Parathyroid adenoma (tissue), 2 donors: ENCODE measurements around the gene MUC22.

Experiments used
- H2AFZ ChIP-seq: fragments of 300-600 bp; sonication (generic); one replicate; pipeline ENCODE4 v1.7.0; 2017; ENCODE audit warnings: antibody characterized with exemption, mild to moderate bottlenecking
- H3K27ac ChIP-seq: fragments of 300-600 bp; sonication (generic); one replicate; pipeline ENCODE4 v1.7.0; 2017
- H3K27me3 ChIP-seq: fragments of 300-600 bp; sonication (generic); one replicate; pipeline ENCODE4 v1.7.0; 2017; ENCODE audit warnings: low read length; ENCODE audit not compliant: control insufficient read depth, insufficient read depth
- H3K36me3 ChIP-seq: fragments of 300-600 bp; sonication (generic); one replicate; pipeline ENCODE4 v1.7.0; 2017; ENCODE audit warnings: low read length; ENCODE audit not compliant: control insufficient read depth, insufficient read depth
- H3K4me1 ChIP-seq: fragments of 300-600 bp; sonication (generic); one replicate; pipeline ENCODE4 v1.7.0; 2017; ENCODE audit warnings: control low read depth
- H3K4me2 ChIP-seq: fragments of 300-600 bp; sonication (generic); one replicate; pipeline ENCODE4 v1.7.0; 2017; ENCODE audit warnings: low read length
- H3K4me3 ChIP-seq: fragments of 300-600 bp; sonication (generic); one replicate; pipeline ENCODE4 v1.7.0; 2017; ENCODE audit warnings: low read depth, low read length
- H3K79me2 ChIP-seq: fragments of 300-600 bp; sonication (generic); one replicate; pipeline ENCODE4 v1.7.0; 2017; ENCODE audit warnings: control low read depth
- H3K9ac ChIP-seq: fragments of 300-600 bp; sonication (generic); one replicate; pipeline ENCODE4 v1.7.0; 2017; ENCODE audit warnings: mild to moderate bottlenecking
- H3K9me3 ChIP-seq: fragments of 300-600 bp; sonication (generic); one replicate; pipeline ENCODE4 v1.7.0; 2017; ENCODE audit warnings: low read length; ENCODE audit not compliant: control insufficient read depth
- TF ChIP-seq, protein P1 (sequence below): fragments of 300-600 bp; sonication (generic); IDR thresholded peaks from one replicate; pipeline ENCODE4 v1.7.0; 2017; ENCODE audit warnings: antibody characterized with exemption, mild to moderate bottlenecking
- donor health status: primary hyperparathyroidism.

The MUC22 gene

DNA sequence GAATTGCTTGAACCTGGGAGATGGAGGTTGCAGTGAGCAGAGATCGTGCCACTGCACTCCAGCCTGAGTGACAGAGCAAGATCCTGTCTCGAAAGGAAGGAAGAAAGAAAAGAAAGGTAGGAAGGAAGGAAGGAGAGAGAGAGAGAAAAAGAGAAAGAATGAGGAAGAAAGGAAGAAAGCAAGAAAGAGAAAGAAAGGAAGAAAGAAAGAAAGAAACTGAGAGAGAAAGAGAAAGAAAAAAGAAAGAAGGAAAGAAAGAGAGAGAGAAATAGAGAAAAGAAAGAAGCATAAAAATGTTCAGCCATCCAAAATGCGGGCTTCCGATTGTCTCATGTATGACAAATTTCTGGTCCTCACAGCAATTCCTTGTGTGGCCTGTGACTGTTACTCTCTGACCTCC lies 22.8 kb downstream of the MUC22 start:
- H3K4me1 ChIP-seq = no peaks in the 10 kb centered on the region
- H3K27ac ChIP-seq = no peak overlapping the region
- H3K27me3 ChIP-seq = no peaks in the 10 kb centered on the region
- H3K79me2 ChIP-seq = no peaks in the 10 kb centered on the region
- H3K9me3 ChIP-seq = no peaks in the 10 kb centered on the region
- no peak overlapping the region for H3K9ac ChIP-seq
- H3K4me3 ChIP-seq = no peak overlapping the region
- H3K36me3 ChIP-seq = no peaks in the 10 kb centered on the region
- H3K4me2 ChIP-seq = no peak overlapping the region
- no peak overlapping the region for H2AFZ ChIP-seq
- TF ChIP-seq, protein P1, sequence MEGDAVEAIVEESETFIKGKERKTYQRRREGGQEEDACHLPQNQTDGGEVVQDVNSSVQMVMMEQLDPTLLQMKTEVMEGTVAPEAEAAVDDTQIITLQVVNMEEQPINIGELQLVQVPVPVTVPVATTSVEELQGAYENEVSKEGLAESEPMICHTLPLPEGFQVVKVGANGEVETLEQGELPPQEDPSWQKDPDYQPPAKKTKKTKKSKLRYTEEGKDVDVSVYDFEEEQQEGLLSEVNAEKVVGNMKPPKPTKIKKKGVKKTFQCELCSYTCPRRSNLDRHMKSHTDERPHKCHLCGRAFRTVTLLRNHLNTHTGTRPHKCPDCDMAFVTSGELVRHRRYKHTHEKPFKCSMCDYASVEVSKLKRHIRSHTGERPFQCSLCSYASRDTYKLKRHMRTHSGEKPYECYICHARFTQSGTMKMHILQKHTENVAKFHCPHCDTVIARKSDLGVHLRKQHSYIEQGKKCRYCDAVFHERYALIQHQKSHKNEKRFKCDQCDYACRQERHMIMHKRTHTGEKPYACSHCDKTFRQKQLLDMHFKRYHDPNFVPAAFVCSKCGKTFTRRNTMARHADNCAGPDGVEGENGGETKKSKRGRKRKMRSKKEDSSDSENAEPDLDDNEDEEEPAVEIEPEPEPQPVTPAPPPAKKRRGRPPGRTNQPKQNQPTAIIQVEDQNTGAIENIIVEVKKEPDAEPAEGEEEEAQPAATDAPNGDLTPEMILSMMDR = no peak

GRCh38 chr6:31035862-31036497 lies 25.7 kb downstream of the MUC22 start:
- H3K9me3 ChIP-seq = no peaks in the 10 kb centered on the region
- H3K27me3 ChIP-seq = no peaks in the 10 kb centered on the region
- TF ChIP-seq, protein P1 = no peak
- no peak overlapping the region for H3K27ac ChIP-seq
- H3K79me2 ChIP-seq = no peaks in the 10 kb centered on the region
- no peak overlapping the region for H3K4me3 ChIP-seq
- no peaks in the 10 kb centered on the region for H3K36me3 ChIP-seq
- H3K4me1 ChIP-seq = no peaks in the 10 kb centered on the region
- H2AFZ ChIP-seq = no peak overlapping the region
- no peak overlapping the region for H3K4me2 ChIP-seq
- H3K9ac ChIP-seq = no peak overlapping the region

DNA sequence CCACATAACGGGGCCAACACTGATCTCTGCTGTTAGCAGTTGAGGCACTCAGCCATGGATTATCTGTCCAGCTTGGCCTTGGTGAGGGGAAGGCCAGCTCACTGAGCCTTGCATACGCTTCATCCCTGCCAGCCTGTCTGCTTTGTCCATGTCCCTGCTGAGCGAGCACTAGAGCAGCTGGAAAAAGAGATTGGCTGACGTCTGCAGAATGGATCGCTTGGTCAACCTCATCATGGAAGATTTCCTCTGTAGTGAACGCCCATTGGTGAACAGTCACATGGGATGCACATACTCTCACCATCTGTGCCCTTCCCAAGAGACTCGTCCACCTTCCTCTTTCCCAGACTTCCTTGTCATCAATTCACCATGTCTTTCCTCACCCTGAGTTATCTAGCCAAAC lies 26.9 kb downstream of the MUC22 start:
- H3K4me1 ChIP-seq = no peaks in the 10 kb centered on the region
- no peaks in the 10 kb centered on the region for H3K36me3 ChIP-seq
- H3K9me3 ChIP-seq = no peaks in the 10 kb centered on the region
- no peak overlapping the region for H3K4me2 ChIP-seq
- no peaks in the 10 kb centered on the region for H3K79me2 ChIP-seq
- peak overlapping the region; percentile 27 for H2AFZ ChIP-seq
- TF ChIP-seq, protein P1 = no peak
- H3K27ac ChIP-seq = peak overlapping the region; percentile 25
- no peak overlapping the region for H3K4me3 ChIP-seq
- H3K27me3 ChIP-seq = no peaks in the 10 kb centered on the region
- no peak overlapping the region for H3K9ac ChIP-seq

DNA sequence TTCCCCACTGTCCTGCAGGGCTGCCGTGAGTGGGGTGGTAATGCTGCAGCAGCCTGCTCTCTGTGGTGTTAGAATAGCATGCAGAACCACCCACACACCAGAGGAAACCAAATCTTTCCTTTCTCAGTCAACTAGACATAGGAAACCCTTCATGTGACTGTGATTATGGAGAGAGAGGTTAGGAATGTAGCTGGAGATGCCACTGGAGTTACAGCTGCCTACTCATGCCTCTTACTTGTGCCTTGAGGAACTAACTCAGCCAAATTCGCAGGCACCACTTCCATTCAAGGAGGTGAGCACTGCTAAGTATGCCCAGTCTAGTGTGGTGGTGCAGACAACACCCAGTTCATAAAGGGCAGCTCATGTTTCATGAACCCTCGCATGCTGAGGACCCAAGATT lies 27.4 kb downstream of the MUC22 start:
- H3K4me2 ChIP-seq = no peak overlapping the region
- H2AFZ ChIP-seq = peak overlapping the region; percentile 27
- TF ChIP-seq, protein P1 = no peak
- no peaks in the 10 kb centered on the region for H3K4me1 ChIP-seq
- no peaks in the 10 kb centered on the region for H3K9me3 ChIP-seq
- peak overlapping the region; percentile 25 for H3K27ac ChIP-seq
- no peaks in the 10 kb centered on the region for H3K36me3 ChIP-seq
- H3K4me3 ChIP-seq = no peak overlapping the region
- H3K9ac ChIP-seq = no peak overlapping the region
- H3K79me2 ChIP-seq = no peaks in the 10 kb centered on the region
- no peaks in the 10 kb centered on the region for H3K27me3 ChIP-seq

GRCh38 chr6:31038559-31038958 lies 28.3 kb downstream of the MUC22 start:
- H3K4me1 ChIP-seq = no peaks in the 10 kb centered on the region
- no peaks in the 10 kb centered on the region for H3K79me2 ChIP-seq
- no peak overlapping the region for H3K9ac ChIP-seq
- TF ChIP-seq, protein P1 = no peak
- H2AFZ ChIP-seq = no peak overlapping the region
- no peak overlapping the region for H3K4me2 ChIP-seq
- no peaks in the 10 kb centered on the region for H3K27me3 ChIP-seq
- no peaks in the 10 kb centered on the region for H3K36me3 ChIP-seq
- no peak overlapping the region for H3K27ac ChIP-seq
- no peaks in the 10 kb centered on the region for H3K9me3 ChIP-seq
- H3K4me3 ChIP-seq = no peak overlapping the region
